DOHH2 (cell line): Measurements from ENCODE around the gene EHMT1.

Source experiments
- CTCF ChIP-seq: fragments of 200-600 bp; sonication (generic); IDR thresholded peaks from one replicate; pipeline ENCODE4 v1.5.1; 2014; ENCODE audit warnings: antibody characterized with exemption, mild to moderate bottlenecking, low read depth, low read length; ENCODE audit not compliant: poor library complexity, severe bottlenecking
- EZH2phosphoT487 ChIP-seq: fragments of 200-600 bp; sonication (generic); IDR thresholded peaks from 2 replicates; pipeline ENCODE4 v1.6.1; 2017; ENCODE audit warnings: borderline replicate concordance, mild to moderate bottlenecking, antibody characterized with exemption, low read length, moderate library complexity, mixed read lengths

DNA sequence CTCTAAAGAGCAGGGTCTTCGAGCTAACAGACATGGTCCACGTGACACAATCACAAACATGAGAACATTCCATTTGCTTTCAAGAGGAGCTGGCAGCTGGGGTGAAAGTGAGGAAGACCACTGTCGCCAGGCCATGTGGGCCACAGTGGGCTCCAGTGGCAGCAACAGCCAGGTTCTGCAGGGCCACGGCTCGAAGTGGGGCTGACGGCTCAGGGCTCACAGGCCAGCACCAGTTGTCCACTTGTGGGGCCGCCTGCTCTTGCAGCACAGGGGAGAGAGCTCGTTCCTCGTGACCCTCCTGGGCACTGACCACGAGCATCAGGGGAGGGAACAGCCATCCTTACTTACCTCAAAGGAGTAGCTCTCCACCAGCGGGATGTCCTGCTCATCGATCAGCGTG is 30.5 kb upstream of the EHMT1 start:
- no peak for TF ChIP-seq CTCF
- TF ChIP-seq EZH2phosphoT487 = no peak
